ENCODE data around the gene COL6A5.
"Not testable (repeated sequence)": the region's sequence is repeated elsewhere in the genome, so short reads cannot be mapped to it uniquely, and the experiment has no call there.

The COL6A5 gene

DNA sequence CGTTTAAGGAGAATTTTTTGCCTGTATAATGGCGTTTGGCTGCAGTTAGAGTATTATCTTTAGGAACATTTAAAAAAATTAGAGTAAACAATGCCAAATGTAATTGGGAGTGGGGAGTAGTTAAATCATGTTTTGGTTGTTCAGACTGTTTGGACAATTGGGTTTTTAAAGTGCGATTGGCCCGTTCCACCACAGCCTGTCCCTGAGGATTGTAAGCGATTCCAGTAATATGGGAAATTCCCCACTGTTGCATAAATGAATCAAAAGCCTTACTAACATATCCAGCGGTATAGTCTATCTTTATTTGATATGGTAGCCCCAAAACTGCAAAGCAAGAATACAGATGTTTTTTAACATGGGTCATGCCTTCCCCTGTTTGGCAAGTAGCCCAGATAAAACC, 101.4 kb downstream of the COL6A5 start:
- DNase-seq, result not testable (repeated sequence)

DNA sequence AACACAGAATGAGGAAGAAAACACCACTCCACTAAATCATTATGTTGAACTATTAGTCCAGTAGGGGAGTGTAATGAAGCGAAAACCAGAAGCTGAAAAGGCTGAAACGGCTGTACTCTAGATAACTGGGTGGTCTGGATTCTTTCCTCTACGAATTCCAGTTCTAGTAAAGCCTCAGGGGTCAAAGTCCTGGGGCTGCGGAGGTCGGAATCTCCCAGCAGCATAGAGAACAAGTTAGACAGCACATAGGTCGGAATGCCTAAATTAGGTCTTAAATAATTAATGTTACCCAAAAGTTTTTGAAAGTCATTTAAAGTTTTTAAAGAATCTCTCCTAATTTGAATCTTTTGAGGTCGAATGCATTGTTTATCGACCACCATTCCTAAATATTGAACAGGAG, 102.7 kb downstream of the COL6A5 start:
- not testable (repeated sequence) for DNase-seq

GRCh38 chr3:130456540-130456939, 111.1 kb downstream of the COL6A5 start:
- no peak for DNase-seq

- no peak for DNase-seq
Observed at GRCh38 chr3:130457671-130458070, 112.2 kb downstream of the COL6A5 start.

DNA sequence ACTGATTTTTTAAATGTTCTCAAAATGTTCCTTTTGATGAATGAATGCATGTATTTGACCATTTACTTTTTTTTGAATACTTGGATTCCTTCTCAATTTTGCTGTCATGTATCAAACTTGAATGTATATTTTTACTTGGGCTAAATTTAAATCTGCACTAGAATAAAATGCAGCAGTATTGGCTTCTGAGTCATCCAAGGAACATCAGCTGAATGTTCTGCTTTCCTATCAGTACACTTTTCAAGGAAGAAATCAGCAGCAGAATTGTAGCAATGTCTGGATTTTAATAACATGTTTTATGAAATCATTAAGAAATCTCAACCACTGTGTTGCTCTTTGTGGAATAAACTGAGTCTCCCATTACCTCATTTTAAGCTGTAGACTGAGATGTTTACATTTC, 114.5 kb downstream of the COL6A5 start:
- no peak for DNase-seq

GRCh38 chr3:130462089-130462488, 116.6 kb downstream of the COL6A5 start:
- no peak for DNase-seq

GRCh38 chr3:130463221-130463620, 117.7 kb downstream of the COL6A5 start:
- no peak for DNase-seq

DNA sequence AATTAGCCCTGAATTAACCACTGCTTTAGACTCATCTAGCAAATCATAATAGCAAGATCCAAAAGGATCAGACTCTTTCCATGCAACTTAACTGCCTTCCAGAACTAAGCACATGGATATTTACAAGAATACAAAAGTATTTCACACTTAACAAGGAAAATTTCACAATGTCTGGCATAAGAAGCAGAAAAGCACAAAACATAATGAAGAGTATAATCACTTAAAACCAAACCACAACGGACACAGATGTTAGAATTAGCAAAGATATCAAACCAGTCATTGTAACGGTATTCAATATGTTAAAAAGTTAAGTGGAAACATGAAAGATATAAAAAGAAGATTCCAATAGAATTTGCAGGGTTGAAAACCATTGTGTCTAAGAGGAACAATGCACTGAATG, 120.0 kb downstream of the COL6A5 start:
- DNase-seq, result no peak

DNA sequence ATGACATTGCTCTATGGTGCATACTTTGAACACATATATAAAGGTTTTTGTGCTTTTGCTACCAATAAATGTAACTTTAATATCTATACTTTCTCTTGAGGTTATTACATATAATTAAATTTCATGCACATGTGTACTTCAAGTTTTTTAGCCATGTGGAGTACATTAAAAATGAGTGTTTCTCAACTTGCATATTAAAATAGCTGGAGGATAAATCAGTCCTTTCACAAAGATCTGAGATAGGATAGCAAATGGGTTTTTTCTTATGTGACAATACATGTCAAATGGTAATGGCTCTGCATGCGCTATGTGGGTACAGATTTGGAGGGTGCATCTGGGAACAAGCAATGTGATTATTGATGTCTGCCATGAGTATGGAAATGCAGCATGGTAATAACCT, 122.8 kb downstream of the COL6A5 start:
- DNase-seq, result no peak

DNA sequence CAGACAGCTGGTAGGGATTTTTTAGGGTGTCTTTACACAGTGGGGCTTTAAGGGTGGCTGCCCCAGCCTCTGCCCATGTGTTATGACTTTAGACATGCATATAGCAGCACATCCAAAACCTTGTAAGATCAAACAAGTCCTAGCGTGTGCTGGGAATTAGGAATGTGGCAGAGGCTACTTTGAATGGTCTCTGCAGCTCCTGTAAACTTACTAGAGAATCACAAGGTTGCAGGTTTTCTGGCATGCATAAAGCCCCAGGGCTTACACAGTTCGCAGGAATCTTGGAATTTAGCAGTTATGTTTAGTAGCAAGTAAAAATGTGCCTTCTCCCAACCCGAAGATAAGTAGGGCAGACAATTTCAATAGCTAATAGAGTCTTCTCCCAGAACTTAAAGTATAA, 124.7 kb downstream of the COL6A5 start:
- DNase-seq, result no peak

DNA sequence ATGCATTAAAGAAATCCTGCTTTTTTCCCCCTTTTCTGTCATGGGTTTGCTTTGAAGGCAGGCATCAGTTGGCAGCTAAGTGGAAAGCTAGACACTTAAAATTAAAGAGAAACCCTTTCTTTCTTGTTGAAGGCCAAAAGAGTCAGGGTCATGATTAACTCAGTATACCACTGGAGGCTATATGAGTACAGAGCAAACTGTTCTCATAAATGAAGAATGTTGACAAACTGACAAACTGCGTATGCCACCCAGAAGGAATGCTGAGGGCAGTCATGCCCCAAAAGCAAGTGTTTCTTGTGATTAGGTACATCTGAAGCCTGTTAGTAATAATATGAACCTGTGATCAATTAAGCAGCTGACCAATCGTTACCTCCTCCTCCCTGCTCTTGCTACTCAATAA, 127.9 kb downstream of the COL6A5 start:
- no peak for DNase-seq

DNA sequence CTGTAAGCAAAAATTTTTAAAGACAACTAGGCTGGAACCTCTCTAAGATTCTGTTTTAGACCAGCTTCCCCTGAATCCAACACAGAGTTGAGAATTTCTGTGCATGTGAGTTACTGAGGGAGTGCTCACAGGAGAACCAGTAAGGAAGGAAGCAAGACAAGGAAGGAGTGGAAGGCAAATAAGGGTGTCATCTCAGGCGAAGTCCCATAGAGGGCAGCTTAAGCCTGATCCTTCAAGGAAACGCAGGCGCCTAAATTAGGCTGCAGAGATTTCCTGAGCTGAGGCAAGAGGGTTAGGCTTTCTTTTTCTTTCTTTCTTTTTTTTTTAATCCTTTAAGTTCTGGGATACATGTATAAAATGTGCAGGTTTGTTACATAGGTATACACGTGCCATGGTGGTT, 135.3 kb downstream of the COL6A5 start:
- no peak for DNase-seq

DNA sequence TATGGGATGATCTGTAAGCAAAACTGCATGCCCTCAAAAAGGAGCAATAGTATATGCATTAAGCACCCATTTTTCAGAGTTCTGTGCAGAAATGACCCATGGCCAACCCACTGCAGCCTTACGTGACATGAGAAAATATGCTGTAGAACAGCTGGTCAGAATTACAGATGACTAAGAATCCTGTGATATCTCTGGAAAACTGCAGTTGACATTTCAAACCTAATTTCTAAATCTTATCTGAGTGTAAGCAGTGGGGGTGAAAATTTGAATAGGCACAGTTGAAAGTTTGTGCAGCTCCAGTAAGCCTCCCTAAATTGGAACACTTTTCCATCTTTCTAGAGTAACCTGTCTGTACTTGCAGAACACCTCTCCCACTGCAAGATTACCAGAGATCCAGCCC, 142.8 kb downstream of the COL6A5 start:
- DNase-seq, result no peak

- no peak for DNase-seq
Observed at GRCh38 chr3:130488769-130489450, 143.4 kb downstream of the COL6A5 start.

- DNase-seq, result no peak
Observed at GRCh38 chr3:130490241-130490640, 144.8 kb downstream of the COL6A5 start.

- no peak for DNase-seq
Observed at GRCh38 chr3:130491431-130491830, 146.0 kb downstream of the COL6A5 start.

GRCh38 chr3:130504701-130505100, 159.2 kb downstream of the COL6A5 start:
- DNase-seq, result no peak

- DNase-seq, result no peak
Observed at GRCh38 chr3:130506031-130506430, 160.6 kb downstream of the COL6A5 start.

DNA sequence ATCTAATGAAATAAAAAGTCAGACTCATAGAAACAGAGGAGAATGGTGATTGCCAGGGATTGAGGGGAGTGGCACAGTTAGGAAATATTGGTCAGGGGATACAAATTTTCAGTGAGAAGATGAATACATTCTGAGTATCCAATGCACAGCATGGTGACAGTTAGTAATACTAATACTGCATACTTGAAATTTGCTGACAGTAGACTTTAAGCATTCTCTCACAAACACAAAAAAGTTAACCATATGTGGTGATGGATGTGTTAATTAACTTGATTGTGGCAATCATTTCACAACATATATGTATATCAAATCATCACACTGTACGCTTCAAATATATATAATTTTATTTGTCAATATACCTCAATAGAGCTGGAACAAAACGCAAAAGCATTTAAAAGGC, 162.3 kb downstream of the COL6A5 start:
- no peak for DNase-seq

GRCh38 chr3:130509008-130509407, 163.5 kb downstream of the COL6A5 start:
- no peak for DNase-seq

- DNase-seq, result no peak
Observed at GRCh38 chr3:130514681-130515080, 169.2 kb downstream of the COL6A5 start.

DNA sequence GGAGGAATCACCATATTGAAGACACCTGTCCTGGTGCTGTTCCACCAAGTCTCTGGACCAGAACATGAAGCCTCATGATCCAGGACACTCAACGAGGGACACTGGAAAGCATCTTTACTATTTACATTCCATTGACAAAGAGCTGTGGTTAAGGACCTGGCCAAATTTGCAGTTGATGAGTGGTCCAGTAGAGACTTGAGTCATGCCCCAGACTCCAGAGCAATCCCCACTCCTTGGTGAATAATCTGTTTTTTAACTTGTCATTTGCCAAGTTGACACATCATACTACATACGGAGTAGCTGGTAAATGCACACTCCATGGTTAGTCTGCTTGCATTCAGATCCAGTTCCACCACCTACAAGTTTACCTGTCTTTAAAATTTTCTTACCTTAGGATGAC, 170.3 kb downstream of the COL6A5 start:
- no peak for DNase-seq

- DNase-seq, result no peak
Observed at GRCh38 chr3:130516645-130517512, 171.4 kb downstream of the COL6A5 start, which contains the start of gene COL6A6. Gene COL6A6 (plus strand): TSS chr3:130517177. CDS start chr3:130560365, 43,188 bp downstream.

DNA sequence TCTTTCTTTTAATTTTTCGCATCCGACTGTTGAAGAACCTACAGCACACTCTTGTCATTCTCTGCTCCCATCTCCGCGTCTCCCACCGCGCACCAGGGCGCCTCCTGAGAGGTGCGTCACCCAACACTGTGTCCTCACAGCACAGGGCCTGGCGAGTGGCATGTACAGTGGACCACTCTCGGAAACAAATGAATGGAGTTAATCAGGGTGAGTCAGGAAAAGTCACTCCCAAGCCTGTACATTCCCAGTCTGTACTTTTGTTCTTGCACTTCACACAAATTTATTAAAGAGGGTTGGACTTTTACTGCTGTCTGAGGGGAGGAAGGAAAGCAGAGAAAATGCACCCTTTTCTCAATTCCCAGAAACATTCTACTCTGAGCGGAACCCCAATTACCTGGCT, 172.1 kb downstream of the COL6A5 start:
- no peak for DNase-seq

All from stimulated activated CD4-positive, alpha-beta T cell treated with anti-CD3 and anti-CD28 coated beads, Interleukin-1b, Interleukin-23, amount 100 ng/mL, for 48 hours (primary cell).